Uterus (tissue), 2 donors: Measurements from ENCODE around the gene SMARCAL1.

Experiments used
- CTCF ChIP-seq, 4 experiments: fragments of 200-600 bp in 2 of 4; fragments of 450-650 bp in 2 of 4; sonication (generic) in 2 of 4; IDR thresholded peaks; one replicate each; pipeline ENCODE4 v1.5.1; 2016 to 2019; ENCODE audit warnings: antibody characterized with exemption in 4 of 4, mild to moderate bottlenecking in 2 of 4, moderate library complexity in 1 of 4
- POLR2A ChIP-seq, 2 donors: fragments of 450-650 bp; IDR thresholded peaks; one replicate each; pipeline ENCODE4 v1.6.1; 2016; ENCODE audit warnings: antibody characterized with exemption in 2 of 2, mild to moderate bottlenecking in 1 of 2, moderate library complexity in 1 of 2

DNA sequence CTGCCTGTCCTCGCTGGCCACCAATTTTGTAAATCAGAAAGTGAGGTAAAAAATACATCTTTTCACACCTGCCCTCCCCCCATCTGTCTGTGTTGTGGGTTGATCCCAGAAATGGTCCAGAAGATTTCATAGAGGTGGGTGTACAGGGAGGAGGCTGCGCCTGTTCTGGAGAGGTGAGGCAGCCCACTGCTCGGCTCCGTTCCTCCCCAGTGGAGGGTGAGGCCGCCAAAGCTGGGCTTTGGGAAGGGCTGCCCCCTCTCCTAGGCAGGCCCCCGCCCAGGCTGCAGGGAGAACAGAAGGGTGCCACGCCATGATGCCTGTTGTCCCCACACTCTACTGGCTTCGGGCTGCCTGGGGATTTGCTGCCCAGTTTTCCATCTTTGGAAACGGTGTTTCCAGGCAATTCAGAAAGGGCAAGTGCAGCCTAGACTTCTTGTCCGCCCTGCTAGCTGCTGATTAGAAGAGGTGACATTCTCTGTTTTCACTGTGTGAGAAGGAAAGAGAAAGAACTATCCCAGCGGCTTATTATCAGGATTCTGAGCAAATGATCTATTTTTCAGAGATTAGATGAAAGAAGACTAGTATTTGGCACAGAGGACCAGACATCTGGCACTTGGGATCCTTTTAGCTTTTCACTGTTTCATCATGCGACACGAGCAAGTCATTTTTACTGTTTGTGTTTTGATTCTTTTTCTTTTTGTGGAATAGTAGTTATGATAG lies 18.7 kb downstream of the SMARCAL1 start:
- TF ChIP-seq CTCF (IDR thresholded peaks at IDR 0.05) (no peak), POLR2A (IDR thresholded peaks at IDR 0.05) (no peak)
